HG03575 (cell line): Measurements from ENCODE around the gene PXMP2.

Experiments
- ATAC-seq: cut with Tn5 transposase; IDR thresholded peaks from one replicate; pipeline ENCODE4 v1.9.1; 2021; ENCODE audit not compliant: unreplicated experiment, insufficient number of reproducible peaks, low FRiP score; ENCODE audit errors: extremely low read depth

PXMP2 gene

DNA sequence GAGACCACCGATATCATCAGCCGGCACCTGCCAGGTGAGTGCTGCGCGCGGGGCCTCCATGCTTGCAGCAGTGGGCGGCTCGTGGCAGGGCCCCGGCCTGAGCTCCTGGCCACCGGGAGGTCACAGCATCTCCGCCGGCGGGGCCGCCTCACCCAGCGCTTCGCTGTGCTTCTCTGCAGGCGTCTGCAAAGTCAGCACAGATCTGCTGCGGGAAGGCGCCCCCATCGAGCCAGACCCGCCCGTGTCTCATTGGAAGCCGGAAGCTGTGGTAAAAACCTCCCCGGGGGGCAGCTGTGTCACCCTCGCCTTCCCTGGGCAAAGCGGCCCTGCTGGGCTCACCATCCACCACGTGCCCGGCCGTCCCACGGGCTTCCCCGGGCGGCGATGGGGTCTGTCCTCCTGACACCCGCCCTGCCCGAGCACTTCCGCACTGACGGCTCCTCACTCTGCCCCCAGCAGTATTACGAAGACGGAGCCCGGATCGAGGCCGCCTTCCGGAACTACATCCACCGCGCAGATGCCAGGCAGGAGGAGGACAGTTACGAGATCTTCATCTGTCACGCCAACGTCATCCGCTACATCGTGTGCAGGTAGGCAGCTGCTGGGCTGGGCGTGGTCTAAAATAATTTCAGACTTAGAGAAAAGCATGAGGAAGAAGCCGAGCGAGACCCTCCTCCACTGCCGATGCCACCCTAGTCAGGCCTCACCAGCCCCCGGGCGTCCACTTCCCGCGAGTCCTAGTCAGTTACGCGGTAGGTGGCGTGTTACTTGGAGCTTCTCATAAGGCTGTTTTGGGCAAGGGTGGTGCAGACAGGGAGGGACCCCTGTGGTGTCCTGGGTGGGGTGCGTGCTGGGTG lies 30.4 kb downstream of the PXMP2 start:
- no peak for ATAC-seq

DNA sequence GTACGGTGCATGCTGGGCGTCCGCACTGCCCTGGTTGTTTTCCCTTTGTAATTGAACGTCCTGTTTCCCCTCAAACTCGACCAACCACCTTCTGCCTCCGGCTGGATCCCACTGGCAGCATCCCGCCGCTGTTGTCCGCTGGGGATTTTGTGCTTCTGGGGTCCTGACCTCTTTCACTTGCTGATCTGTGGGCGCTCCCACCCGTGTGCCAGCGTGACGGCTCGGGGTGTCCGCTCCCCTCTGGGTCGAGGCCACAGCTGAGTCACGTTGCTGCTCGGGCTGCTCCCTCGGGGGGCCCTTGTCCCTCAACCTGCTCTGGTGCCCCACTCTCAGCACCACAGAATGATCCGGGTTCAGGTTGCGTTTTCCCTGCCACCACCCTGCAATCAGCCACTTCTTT lies 31.3 kb downstream of the PXMP2 start:
- ATAC-seq: no peak

DNA sequence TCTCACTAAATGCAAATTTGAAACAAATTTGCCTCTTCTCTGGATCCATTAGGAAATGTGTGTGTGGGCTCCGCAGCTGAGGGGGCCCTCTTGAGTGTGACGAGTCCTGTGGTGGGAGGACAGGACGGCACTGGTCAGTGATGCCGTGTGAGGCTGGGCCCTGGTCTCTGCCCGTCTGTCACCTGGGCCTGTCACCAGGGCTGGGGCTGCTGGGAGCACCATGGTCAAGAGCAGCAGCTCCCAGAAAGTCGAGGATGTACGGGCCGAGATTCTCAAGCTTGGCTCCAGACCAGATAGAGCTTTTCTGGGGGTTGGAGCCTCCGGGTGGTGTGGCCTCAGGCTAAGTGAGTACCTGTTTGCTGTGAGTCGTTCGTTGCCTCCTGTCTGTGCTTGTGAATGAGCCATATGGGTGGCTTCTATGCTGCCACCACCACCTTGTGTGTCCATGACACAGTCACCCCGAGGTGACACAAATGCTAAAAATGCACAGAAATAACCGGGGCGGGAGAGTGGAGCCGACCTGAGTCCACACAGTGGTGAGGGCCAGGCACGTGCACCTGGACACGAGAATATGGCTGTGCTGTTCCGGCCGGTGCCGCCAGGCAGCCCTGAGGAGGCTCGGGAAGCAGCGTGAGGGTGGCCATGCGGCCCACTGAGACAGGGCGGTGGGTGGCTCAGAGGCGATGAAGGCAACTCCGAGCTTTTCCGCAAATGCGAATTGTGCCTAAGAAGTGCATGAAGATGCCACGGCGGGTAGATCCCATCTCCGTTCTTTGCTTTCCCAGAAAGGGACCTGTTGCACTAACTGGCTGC lies 32.0 kb downstream of the PXMP2 start:
- no peak for ATAC-seq

DNA sequence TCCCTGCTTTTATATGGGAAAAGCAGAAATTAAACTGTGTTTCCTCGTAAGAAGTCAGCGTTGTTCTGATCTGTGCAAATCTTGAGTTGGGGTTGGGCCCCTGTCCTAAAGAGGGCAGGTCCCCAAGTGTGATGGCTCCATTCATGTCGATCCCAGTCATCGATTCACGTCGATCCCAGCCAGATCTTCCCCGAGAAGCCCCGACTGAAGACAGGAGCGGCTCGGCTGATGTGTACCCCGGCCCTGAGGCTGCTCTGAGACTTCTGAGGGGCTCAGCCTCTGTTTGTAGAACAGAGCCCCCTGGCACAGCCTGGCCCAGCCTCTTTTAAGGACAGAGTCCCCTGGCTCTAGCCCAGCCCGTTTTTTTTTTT lies 32.6 kb downstream of the PXMP2 start:
- ATAC-seq: no peak

DNA sequence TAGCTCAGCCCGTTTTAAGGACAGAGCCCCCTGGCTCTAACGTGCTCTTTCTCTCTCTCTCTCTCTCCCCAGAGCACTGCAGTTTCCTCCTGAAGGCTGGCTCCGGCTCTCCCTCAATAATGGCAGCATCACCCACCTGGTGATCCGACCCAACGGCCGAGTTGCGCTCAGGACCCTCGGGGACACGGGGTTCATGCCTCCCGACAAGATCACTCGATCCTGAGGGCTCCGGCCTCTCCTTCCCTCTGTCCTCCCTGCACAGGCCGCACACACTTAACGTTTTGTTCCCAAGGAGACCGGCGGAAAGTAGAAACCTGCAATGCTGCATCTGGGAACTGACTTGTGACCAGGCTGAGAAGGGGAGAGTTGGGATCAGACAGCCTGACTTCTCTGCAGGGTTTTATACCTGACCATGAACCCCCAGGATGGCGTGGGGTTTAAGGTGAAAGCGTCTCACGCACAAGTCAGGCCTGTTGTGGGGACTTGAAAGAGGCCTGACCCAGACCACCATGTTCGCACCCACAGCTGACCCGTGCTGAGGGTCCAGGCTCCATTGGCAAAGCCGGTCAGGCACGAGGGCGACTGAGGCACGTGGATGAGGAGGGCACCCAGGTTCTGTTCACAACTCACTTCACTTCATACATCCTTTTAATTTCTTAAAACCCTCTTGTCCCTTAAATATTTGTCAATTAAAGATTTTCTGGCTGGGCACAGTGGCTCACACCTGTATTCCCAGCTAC lies 33.4 kb downstream of the PXMP2 start:
- no peak for ATAC-seq

DNA sequence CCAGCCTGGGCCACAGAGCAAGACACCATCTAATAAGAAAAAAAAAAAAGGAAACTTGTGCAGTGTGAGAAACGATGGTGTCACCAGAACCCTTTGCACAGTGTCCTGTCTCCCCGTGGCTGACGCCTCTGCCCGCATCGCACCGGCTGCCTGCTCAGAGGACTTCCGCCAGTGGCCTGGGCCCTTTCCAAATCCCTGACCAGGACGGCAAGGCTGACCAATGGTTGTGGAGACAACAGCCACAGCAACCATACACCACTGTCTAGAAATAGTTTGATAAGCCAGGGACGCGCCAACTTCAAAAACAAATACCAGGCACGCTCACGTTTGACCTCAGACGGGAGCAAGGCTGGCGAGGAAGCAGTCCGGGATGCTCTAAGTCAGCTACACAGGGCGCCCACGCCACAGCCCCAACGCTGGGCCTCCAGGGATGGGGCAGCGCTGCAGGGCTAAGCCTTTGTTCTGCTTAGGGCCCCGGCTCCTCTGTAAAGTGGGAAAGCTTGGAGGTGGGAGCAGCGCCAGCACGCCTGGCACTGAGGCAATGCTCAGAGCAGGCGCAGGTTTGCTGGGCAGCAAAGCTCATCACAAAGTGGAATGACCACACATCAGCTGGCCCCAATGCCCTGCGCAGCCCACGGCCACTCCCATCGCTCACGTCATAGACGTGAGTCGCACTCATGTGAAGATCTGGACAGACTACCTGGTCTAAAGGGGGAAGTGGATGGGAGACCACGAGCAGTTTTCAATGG lies 35.8 kb downstream of the PXMP2 start:
- no peak for ATAC-seq

DNA sequence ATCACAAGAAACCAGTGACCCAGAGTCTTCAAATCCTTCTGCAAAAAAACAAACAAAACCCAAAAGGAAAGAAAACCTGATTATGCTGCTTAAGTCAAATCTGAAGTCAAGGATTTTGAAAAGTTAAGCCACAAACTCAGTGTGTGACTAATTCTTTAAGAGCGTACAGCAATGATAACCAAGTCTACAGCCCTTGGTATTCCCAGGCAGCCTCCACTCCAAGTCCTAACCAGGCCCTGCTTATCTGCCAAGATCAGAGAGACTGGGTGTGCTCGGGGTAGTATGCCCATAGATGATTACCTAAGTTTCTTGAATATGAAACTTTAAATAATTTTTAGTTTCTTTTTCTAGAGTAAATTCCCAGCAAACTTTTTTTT lies 36.4 kb downstream of the PXMP2 start:
- ATAC-seq: no peak

DNA sequence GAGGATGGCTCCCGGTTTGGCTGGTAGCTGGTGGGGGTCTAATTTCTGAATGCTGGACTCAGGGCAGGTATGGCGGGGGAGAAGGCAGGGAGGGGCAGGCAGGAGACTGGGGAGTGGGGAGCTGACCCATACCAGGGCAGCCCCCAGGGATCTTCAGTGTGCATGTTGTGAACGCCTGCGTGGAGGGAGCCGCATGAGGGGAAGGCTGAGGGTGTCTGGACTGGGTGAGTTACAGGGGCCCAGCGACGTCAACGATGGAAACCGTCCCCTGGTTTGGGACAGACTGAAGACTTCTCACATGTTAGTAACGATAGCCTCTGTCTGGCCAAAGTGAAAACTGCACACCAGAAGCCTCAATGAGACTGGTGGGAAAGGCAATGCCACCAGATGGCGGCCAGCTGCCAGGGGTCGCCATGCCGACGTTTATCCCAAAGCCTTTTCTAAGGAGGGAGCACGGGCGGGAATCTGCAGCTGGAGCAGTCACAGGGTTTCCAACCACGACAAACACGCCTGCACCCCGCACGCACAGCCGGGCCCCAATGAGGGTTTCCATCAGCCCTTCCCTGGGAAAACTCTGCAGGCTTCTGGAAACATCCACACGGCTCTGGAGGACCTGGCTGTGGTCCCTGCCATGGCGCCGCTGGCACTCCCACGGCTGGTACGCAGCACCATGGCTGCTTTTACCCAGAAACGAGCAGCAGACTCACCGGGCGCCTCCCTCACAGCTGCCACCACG lies 37.3 kb downstream of the PXMP2 start:
- ATAC-seq: no peak

DNA sequence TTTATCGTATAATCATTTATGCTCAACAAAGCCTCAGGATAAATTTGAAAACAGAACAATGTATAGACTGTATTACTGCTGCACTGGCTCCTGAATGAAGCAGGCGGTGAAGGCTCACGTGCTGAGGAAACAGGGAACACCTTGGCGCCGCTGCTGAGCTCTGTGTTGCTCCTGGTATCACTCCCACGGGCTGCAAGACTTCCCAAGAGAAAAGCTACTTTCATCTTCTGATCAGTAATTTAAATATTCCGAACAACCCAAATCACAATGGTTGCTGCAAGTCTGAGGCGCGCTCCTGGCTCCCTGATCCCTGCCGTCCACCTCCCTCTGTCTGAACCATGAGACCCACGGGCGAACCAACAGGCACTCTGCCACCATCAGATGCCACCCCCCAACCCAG lies 39.0 kb downstream of the PXMP2 start:
- ATAC-seq: no peak

DNA sequence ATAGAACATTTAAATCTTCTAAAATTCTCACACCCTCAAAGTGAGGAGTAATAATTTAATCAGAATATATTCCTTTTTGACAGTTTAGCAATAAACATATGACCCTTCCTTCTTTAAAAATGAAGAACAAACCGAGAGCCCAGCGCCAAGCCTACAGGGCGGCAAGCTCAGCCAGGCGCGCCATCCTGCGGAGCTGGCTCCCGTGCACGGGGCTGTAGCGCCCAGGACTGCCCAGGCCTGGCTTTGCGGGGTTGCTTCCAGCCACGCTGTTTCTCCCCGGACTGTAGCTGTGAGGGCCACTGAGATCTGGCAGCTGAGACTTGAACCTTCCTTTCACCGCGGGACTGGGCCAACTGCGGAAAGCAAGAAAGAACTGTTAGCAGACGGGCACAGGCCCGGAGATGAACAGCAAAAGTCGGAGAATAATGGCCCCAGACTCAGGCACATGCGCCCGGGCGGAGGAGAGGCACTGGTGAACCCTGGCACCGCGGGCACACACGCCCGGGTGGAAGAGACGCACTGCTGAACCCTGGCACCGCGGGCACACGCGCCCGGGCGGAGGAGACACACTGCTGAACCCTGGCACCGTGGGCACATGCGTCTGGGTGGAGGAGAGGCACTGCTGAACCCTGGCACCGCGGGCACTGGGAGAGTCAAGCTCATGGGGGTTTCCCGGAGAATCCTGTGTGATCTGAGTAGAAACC lies 39.9 kb downstream of the PXMP2 start:
- ATAC-seq: no peak

DNA sequence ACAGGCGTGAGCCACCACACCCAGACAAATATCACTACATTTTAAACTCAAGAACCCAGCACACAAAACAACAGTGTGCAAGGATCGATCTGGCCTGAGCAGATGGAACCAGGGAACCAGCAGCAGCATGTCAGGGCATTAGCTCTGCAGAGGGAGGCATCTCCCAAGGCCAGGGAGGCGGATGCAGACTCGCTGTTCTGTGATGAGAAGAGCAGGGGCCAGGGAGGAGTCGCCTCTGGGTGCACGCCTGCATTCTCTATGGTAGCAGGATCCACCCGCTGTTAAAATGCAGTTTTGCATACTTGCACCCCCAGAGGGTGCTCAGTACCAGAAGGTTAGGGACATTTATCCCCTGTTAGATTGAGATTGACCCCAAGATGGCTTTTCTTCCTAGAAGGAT lies 41.1 kb downstream of the PXMP2 start:
- ATAC-seq: no peak

DNA sequence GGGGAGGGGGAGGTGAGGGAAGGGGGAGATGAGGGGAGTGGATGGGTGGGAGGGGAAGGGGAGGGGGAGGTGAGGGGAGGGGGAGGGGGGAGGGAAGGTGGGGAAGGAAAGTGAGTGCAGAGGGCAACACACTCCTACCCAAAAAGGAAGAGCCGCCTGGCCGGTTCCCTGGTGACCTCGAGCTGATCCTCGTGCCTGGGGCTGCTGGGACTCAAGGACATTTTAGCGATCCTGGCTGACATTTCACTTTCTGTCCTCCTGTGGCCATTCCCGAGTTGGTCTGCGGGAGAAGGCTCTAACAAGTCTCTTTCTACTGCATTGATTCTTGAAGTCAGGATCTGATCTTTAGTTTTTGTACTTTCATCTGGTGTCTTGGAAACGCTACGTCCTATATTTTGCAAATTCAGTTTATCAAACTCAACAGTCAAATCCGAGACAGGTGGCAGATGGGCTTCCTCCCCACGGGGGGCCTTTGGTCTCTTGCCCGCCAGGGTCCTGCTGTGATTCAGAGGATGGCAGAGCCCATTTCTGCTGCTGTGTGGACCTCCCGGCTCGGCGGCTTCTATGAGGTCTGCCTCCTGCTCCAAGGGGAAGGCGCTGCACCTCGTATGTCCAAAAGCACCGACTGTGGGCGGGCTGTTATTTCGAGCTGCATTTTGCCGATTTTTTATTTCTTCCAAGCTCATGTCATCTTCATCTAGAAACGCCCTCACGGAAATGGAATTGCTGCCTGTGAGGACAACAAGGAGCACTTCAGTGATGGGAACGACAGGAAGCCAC lies 42.3 kb downstream of the PXMP2 start:
- ATAC-seq: no peak

DNA sequence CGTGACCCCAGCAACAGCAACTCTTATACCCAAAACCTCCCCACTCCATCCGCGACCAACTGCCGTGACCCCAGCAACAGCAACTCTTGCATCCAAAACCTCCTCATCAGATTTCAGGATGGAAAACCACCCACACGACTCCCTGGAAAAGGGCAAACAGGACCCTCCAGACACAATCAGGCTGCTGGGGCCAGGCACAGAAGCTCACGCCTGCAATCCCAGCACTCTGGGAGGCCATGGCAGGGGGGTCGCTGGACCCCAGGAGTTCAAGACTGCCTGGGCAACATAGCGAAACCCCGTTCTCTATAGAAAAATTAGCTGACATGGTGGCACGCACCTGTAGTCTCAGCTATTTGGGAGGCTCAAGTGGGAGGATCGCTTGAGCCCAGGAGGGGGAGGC lies 43.0 kb downstream of the PXMP2 start:
- no peak for ATAC-seq

DNA sequence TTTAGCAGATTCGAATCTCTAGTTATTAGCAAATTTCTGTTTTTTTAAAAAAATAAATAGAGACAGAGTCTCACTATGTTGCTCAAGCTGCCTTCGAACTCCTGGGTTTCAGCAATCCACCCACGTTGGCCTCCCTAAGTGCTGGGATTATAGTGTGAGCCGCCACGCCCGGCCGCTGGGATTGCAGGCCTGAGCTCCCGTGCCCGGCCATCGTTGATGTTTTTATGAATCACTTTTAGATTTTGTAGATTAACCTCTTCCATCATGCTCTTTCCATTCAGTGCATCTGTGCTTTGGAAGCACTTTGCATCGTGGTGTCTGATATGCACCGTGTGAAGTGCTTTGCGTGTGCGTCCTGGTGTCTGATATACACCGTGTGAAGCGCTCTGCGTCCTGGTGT lies 44.2 kb downstream of the PXMP2 start:
- ATAC-seq: no peak

DNA sequence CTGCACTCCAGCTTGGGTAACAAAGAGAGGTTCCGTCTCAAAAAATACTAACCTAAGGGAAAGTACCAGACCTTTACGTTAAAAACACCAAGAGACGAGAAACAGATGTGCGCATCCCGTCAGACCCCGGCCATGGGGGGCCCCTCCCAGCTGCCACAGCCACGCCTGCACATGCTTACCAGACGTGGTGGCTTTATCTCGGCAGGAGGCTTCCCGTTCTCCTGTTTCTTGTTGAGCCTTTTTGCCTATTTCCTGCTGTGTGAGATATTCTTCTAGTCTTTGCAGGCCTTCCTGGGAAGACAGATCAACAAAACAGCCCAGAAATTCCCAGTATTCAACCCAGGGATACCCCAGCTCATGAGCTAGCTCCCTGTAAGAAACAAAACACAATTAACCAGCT lies 46.8 kb downstream of the PXMP2 start:
- ATAC-seq: no peak

DNA sequence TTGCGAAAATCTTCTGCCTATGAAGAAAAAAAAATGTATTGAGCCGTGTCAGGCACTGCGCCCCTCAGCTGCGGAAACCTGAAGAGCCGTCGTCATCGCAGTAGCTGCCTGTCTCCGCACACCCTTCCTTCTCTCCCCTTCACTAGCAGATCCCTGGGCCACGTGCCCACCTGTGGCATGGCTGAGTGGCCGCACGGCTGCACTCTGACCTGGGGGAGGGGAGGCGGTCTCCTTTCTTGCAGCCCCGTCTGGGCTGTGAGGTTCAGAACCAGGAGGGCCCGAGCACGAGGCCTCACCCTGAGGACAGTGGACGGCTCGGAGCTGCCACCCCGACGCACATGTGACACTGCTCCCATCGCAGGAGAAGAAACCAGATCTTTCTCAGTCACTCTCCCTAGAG lies 48.1 kb downstream of the PXMP2 start:
- no peak for ATAC-seq

DNA sequence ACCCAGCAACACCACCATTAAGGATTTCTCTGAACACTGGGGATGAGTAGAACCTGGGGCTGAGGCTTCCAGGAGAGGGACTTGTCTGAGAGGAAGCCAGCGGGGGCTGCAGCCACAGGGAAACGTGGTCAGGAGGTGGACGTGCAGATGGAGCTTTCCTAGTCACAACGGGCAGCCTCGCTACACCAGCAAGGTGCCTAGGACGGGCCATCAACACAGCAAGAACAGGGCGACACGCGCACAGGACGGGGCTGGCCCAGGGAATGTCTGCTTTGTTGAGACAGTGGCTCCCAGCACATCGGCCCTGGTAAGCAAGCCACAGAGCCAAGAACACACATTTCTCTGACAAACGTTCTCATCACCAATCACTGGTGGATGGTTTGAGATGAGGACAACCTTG lies 49.0 kb downstream of the PXMP2 start:
- ATAC-seq: no peak
